ENCODE results near the gene TTYH2. TPM values are rescaled to one million over a fixed set of nuclear protein-coding genes. Genes with fewer than 3 reads are reported as not detected.

Gene TTYH2
- total RNA-seq, 4 donors from 2014 or later = 5.5 to 7.7 (median 6.3) TPM

- ATAC-seq = no peak
- no peak overlapping the region for H3K4me3 ChIP-seq
- TF ChIP-seq EP300 (IDR thresholded peaks at IDR 0.05) (no peak), POLR2AphosphoS5 (IDR thresholded peaks at IDR 0.05) (no peak)
- H3K27me3 ChIP-seq = no peaks in the 10 kb centered on the region
- no peak overlapping the region for H3K27ac ChIP-seq
- H3K9me3 ChIP-seq = no peaks in the 10 kb centered on the region
- no peaks in the 10 kb centered on the region for H3K4me1 ChIP-seq
- peaks cover 0 to 31% of the 10 kb centered on the region in 2 donors for H3K36me3 ChIP-seq
- 89 to 100% methylated on average over 3 to 7 of the region's 16 CpGs for WGBS, 2 donors (ENCODE audit: low coverage in 1 of 2)
Measured at GRCh38 chr17:74220946-74221818, 7.8 kb downstream of the TTYH2 start.

DNA sequence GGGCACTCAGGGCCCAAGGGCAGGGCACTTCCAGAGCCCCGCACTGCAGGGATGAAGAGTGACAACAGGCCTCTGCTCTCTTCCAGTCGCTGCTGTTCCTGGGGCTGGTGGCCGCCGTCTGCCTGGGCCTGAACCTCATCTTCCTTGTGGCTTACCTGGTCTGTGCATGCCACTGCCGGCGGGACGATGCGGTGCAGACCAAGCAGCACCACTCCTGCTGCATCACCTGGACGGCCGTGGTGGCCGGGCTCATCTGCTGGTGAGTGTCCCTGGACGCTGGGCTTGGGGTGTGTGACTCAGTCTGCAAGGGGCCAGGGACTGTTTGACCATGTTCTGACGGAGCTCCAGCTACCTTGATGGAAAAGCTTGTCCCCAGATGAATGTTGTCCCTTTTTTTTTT lies 9.0 kb downstream of the TTYH2 start:
- Histone ChIP-seq H3K9me3 (no peaks in the 10 kb centered on the region), H3K27ac (no peak overlapping the region), H3K27me3 (no peaks in the 10 kb centered on the region), H3K4me3 (no peak overlapping the region), H3K4me1 (no peaks in the 10 kb centered on the region), H3K36me3 (peaks cover 0 to 31% of the 10 kb centered on the region in 2 donors)
- no CpG with 5 or more reads among the region's 13 CpGs for WGBS, 2 donors (ENCODE audit: low coverage in 1 of 2)
- ATAC-seq = no peak
- TF ChIP-seq POLR2A (IDR thresholded peaks at IDR 0.05) (no peak), EP300 (IDR thresholded peaks at IDR 0.05) (no peak), POLR2AphosphoS5 (IDR thresholded peaks at IDR 0.05) (no peak), CTCF (IDR thresholded peaks at IDR 0.05) (no peak)

DNA sequence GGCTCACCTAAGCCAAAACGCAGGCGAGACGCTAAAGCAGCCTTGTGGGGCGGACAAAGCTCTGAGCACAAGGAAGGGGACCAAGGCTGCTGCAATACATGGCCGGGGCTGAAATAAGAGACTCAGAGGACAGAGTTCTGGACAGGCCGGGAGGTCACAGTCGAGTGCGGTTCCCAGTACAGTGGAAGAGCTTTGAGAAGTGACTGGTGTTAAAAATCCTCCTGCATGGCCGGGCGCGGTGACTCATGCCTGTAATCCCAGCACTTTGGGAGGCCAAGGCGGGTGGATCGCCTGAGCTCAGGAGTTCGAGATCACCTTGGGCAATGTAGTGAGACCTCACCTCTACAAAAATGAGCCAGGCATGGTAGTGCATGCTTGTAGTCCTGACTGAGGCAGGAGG lies 10.5 kb downstream of the TTYH2 start:
- Histone ChIP-seq H3K27ac (no peak overlapping the region), H3K27me3 (no peaks in the 10 kb centered on the region), H3K9me3 (no peaks in the 10 kb centered on the region), H3K4me1 (no peaks in the 10 kb centered on the region), H3K4me3 (no peak overlapping the region), H3K36me3 (peaks cover 0 to 31% of the 10 kb centered on the region in 2 donors)
- TF ChIP-seq POLR2A (IDR thresholded peaks at IDR 0.05) (no peak), CTCF (IDR thresholded peaks at IDR 0.05) (no peak), EP300 (IDR thresholded peaks at IDR 0.05) (no peak), POLR2AphosphoS5 (IDR thresholded peaks at IDR 0.05) (no peak)
- 93 to 100% methylated on average over 2 to 6 of the region's 14 CpGs for WGBS, 2 donors (ENCODE audit: low coverage in 1 of 2)
- no peak for ATAC-seq

- TF ChIP-seq POLR2AphosphoS5 (IDR thresholded peaks at IDR 0.05) (no peak), CTCF (IDR thresholded peaks at IDR 0.05) (no peak), POLR2A (IDR thresholded peaks at IDR 0.05) (no peak), EP300 (IDR thresholded peaks at IDR 0.05) (no peak)
- no peak for ATAC-seq
- WGBS, 2 donors (ENCODE audit: low coverage in 1 of 2) = 92 to 100% methylated on average over 14 to 19 of the region's 20 CpGs
- no peaks in the 10 kb centered on the region for H3K4me1 ChIP-seq
- peaks cover 0 to 31% of the 10 kb centered on the region in 2 donors for H3K36me3 ChIP-seq
- no peak overlapping the region for H3K4me3 ChIP-seq
- no peak overlapping the region for H3K27ac ChIP-seq
- H3K27me3 ChIP-seq = no peaks in the 10 kb centered on the region
- H3K9me3 ChIP-seq = no peaks in the 10 kb centered on the region
Measured at GRCh38 chr17:74224959-74225725, 11.8 kb downstream of the TTYH2 start.

- Histone ChIP-seq H3K4me3 (no peak overlapping the region), H3K9me3 (no peaks in the 10 kb centered on the region), H3K4me1 (no peaks in the 10 kb centered on the region), H3K27me3 (no peaks in the 10 kb centered on the region), H3K27ac (no peak overlapping the region), H3K36me3 (peaks cover 0 to 40% of the 10 kb centered on the region in 2 donors)
- WGBS, 2 donors (ENCODE audit: low coverage in 1 of 2) = 68 to 79% methylated on average over 4 to 6 of the region's 6 CpGs
- TF ChIP-seq CTCF (IDR thresholded peaks at IDR 0.05) (no peak), EP300 (IDR thresholded peaks at IDR 0.05) (no peak), POLR2A (IDR thresholded peaks at IDR 0.05) (no peak), POLR2AphosphoS5 (IDR thresholded peaks at IDR 0.05) (no peak)
- ATAC-seq = no peak
Measured at GRCh38 chr17:74226252-74226651, 12.9 kb downstream of the TTYH2 start.
